ENCODE results near the gene FBXW11.

Gene FBXW11

GRCh38 chr5:172051643-172052339 lies 45.4 kb upstream of the FBXW11 start:
- peaks cover 13% of the 10 kb centered on the region for H3K36me3 Mint-ChIP-seq (ENCODE audit: low read depth)
- TF ChIP-seq, protein P1, sequence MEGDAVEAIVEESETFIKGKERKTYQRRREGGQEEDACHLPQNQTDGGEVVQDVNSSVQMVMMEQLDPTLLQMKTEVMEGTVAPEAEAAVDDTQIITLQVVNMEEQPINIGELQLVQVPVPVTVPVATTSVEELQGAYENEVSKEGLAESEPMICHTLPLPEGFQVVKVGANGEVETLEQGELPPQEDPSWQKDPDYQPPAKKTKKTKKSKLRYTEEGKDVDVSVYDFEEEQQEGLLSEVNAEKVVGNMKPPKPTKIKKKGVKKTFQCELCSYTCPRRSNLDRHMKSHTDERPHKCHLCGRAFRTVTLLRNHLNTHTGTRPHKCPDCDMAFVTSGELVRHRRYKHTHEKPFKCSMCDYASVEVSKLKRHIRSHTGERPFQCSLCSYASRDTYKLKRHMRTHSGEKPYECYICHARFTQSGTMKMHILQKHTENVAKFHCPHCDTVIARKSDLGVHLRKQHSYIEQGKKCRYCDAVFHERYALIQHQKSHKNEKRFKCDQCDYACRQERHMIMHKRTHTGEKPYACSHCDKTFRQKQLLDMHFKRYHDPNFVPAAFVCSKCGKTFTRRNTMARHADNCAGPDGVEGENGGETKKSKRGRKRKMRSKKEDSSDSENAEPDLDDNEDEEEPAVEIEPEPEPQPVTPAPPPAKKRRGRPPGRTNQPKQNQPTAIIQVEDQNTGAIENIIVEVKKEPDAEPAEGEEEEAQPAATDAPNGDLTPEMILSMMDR (IDR thresholded peaks at IDR 0.05), result no peak
- H3K27ac Mint-ChIP-seq, result peak overlapping the region; percentile 62
- DNase-seq, result no peak
- peaks cover 35% of the 10 kb centered on the region for H3K4me1 Mint-ChIP-seq
- peaks cover 5% of the 10 kb centered on the region for H3K27me3 Mint-ChIP-seq (ENCODE audit: low read depth, poor library complexity)
- no peak overlapping the region for H3K4me3 Mint-ChIP-seq
- H3K9me3 Mint-ChIP-seq, result no peaks in the 10 kb centered on the region

GRCh38 chr5:172050080-172050479 lies 43.6 kb upstream of the FBXW11 start:
- H3K27me3 Mint-ChIP-seq (ENCODE audit: low read depth, poor library complexity), result peaks cover 5% of the 10 kb centered on the region
- H3K4me1 Mint-ChIP-seq, result peaks cover 33% of the 10 kb centered on the region
- DNase-seq, result no peak
- H3K9me3 Mint-ChIP-seq, result no peaks in the 10 kb centered on the region
- TF ChIP-seq, protein P1 (IDR thresholded peaks at IDR 0.05), result no peak
- H3K4me3 Mint-ChIP-seq, result no peak overlapping the region
- H3K36me3 Mint-ChIP-seq (ENCODE audit: low read depth), result peaks cover 8% of the 10 kb centered on the region
- H3K27ac Mint-ChIP-seq, result no peak overlapping the region

DNA sequence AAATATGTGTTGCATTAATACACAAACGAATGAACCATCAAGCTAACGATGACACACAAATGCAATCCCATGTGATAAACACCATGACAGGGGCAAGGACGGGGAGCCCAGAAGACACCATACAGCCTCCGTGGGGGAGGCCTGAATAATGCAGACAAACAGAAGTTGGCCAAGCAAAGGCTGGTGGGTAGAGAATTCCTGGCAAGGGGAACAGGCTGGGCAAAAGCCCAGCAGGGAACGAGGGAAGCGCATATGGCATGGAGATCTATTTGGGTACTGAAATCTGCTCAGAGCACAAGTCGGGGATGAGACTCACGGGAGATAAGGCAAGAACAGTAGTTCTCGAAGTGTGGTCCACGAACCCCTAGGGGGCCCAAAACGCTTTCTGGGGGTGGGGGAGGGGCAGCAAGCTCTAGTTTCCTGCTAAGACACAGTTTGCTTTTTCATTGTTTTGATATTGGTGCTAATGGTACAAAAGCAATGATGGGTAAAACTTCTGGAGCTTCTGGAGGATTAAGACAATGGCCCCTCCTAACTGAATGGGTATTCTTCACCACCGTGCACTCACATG lies 42.9 kb upstream of the FBXW11 start:
- TF ChIP-seq, protein P1 (IDR thresholded peaks at IDR 0.05), result no peak
- H3K36me3 Mint-ChIP-seq (ENCODE audit: low read depth), result peaks cover 10% of the 10 kb centered on the region
- no peak overlapping the region for H3K27ac Mint-ChIP-seq
- no peak overlapping the region for H3K4me3 Mint-ChIP-seq
- no peaks in the 10 kb centered on the region for H3K9me3 Mint-ChIP-seq
- peaks cover 5% of the 10 kb centered on the region for H3K27me3 Mint-ChIP-seq (ENCODE audit: low read depth, poor library complexity)
- no peak for DNase-seq
- H3K4me1 Mint-ChIP-seq, result peaks cover 39% of the 10 kb centered on the region

DNA sequence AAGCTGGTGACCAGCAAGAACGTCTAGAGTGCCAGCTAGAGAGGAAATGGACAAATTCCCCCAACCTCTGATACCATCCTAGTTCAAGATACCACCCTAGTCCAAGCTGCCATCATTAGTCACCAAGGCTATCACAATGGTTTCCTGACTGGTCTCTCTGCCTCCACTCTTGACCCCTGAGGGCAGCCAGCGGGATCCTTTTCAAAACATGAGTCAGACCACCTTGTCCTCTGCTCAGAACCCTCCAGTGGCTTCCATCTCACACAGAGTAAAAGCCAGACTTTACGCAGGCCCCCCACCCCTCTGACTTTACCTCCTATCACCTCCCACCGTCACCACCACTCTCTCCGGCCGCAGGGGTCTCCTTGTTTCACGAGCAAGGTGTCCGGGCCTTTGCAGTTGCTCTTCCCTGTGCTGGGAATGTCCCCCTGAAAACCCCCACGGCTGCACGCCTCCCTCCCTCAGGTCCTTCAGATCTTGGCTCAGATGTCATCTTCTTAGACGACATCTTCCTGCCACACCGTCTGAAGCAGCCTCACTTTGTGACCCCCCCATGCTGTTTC lies 42.2 kb upstream of the FBXW11 start:
- H3K27ac Mint-ChIP-seq, result no peak overlapping the region
- H3K4me3 Mint-ChIP-seq, result no peak overlapping the region
- DNase-seq, result no peak
- H3K36me3 Mint-ChIP-seq (ENCODE audit: low read depth), result peaks cover 10% of the 10 kb centered on the region
- peaks cover 43% of the 10 kb centered on the region for H3K4me1 Mint-ChIP-seq
- no peaks in the 10 kb centered on the region for H3K9me3 Mint-ChIP-seq
- peaks cover 5% of the 10 kb centered on the region for H3K27me3 Mint-ChIP-seq (ENCODE audit: low read depth, poor library complexity)
- TF ChIP-seq, protein P1 (IDR thresholded peaks at IDR 0.05), result no peak

DNA sequence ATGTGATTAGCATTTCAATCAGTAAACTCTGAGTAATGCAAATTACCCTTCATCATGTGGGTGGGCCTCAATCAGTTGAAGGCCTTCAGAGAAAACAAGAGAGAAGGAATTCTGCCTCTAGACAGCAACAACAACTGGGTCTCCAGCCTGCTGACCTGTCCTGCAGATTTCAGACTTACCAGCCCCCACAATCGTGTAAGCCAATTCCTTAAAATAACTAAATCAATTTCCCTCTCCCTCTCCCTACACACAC lies 41.7 kb upstream of the FBXW11 start:
- Mint-ChIP-seq H3K4me3 (no peak overlapping the region), H3K27me3 (ENCODE audit: low read depth, poor library complexity) (peaks cover 5% of the 10 kb centered on the region), H3K4me1 (peaks cover 43% of the 10 kb centered on the region), H3K27ac (no peak overlapping the region), H3K36me3 (ENCODE audit: low read depth) (peaks cover 10% of the 10 kb centered on the region), H3K9me3 (no peaks in the 10 kb centered on the region)
- TF ChIP-seq, protein P1 (IDR thresholded peaks at IDR 0.05), result no peak
- no peak for DNase-seq

- Mint-ChIP-seq H3K27ac (no peak overlapping the region), H3K27me3 (ENCODE audit: low read depth, poor library complexity) (no peaks in the 10 kb centered on the region), H3K4me1 (peaks cover 36% of the 10 kb centered on the region), H3K36me3 (ENCODE audit: low read depth) (peaks cover 10% of the 10 kb centered on the region), H3K9me3 (no peaks in the 10 kb centered on the region), H3K4me3 (no peak overlapping the region)
- no peak for DNase-seq
- TF ChIP-seq, protein P1 (IDR thresholded peaks at IDR 0.05), result no peak
Measured at GRCh38 chr5:172046593-172046992, 40.2 kb upstream of the FBXW11 start.
